Body of pancreas (tissue), 4 donors: ENCODE data around the gene FOXF1. TPM values are rescaled to one million over a fixed set of nuclear protein-coding genes. Genes with fewer than 3 reads are reported as not detected.

Source experiments
- ATAC-seq: fragments of 150-250 bp; one replicate; pipeline ENCODE4 v1.9.1; 2016
- DNase-seq, 4 donors: peaks; one replicate each; pipeline ENCODE4 v3.0.0-alpha.2; 2019
- H3K27ac ChIP-seq, 4 donors: fragments of 200-600 bp; sonication (generic); 1 replicate in 3 of 4; 2 replicates in 1 of 4; pipeline versions ENCODE4 v1.5.1 to v1.6.1; 2016 to 2019; ENCODE audit warnings: mild to moderate bottlenecking in 1 of 4, mixed read lengths in 1 of 4, moderate library complexity in 1 of 4
- H3K27me3 ChIP-seq, 2 donors: fragments of 200-600 bp; sonication (generic); one replicate each; pipeline ENCODE4 v1.6.0; 2016; ENCODE audit warnings: mild to moderate bottlenecking in 1 of 2
- H3K36me3 ChIP-seq, 2 donors: fragments of 200-600 bp; sonication (generic); replicated peaks in 1 of 2; 2 replicates each; pipeline ENCODE4 v1.5.1; 2016; ENCODE audit warnings: low read depth in 2 of 2; ENCODE audit not compliant: insufficient read depth in 1 of 2
- H3K4me1 ChIP-seq: fragments of 200-600 bp; sonication (generic); one replicate; pipeline ENCODE4 v1.6.0; 2016
- H3K4me3 ChIP-seq, 2 donors: fragments of 200-600 bp; sonication (generic); 1 replicate in 1 of 2; 2 replicates in 1 of 2; pipeline ENCODE4 v1.5.1; 2016 to 2019
- H3K9me3 ChIP-seq, 3 donors: fragments of 200-600 bp; sonication (generic); 1 replicate in 2 of 3; 2 replicates in 1 of 3; pipeline ENCODE4 v1.5.1; 2016
- POLR2A ChIP-seq, 3 donors: fragments of 450-650 bp; IDR thresholded peaks; one replicate each; pipeline ENCODE4 v1.6.1; 2016; ENCODE audit warnings: antibody characterized with exemption in 3 of 3, mild to moderate bottlenecking in 2 of 3
- WGBS, 2 donors: methylation state at CpG; one replicate each; pipeline ENCODE4 v1.1.5; 2017; 5-methylcytosine and 5-hydroxymethylcytosine counted together
- intact Hi-C: fragments of 100-400 bp; cut with DNase I; formaldehyde crosslinking; loops from one replicate; pipeline ENCODE4 v1.15.1; 2023
- total RNA-seq, 2 donors: library from RNA; depleted of rRNA; stranded (reverse); fragments of >200 nt; gene quantifications; one replicate each; pipeline ENCODE4 v1.1.0, GENCODE V29; 2016
- TF ChIP-seq, protein P1 (sequence below), 7 experiments: fragments of 450-650 bp in 4 of 7; fragments of 200-600 bp in 3 of 7; sonication (generic) in 3 of 7; IDR thresholded peaks; one replicate each; pipeline ENCODE4 v1.5.1; 2016 to 2019; ENCODE audit warnings: antibody characterized with exemption in 7 of 7

FOXF1 gene
- total RNA-seq, 2 donors from 2014 or later = 0.52 to 7.3 TPM

DNA sequence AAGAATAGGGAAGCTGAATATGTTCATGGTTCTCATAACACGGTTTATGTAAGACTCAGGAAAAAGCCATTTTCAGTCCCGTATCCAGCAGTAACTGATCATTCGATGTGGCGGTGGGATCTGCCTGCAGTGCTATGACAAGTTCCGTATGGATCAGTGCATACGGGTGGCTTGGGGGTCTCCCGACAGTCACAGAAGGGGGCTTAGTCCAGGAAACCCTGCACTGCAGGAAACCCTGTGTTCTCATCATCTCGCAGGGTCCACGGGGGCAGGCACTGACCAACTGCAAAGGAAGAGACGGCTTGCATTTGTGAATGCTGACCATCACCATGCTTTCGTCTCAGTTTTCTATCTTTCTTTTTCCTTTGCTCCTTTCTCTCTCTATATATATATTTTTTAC, 37.0 kb downstream of the FOXF1 start:
- H3K27ac ChIP-seq = no peak overlapping the region
- no peaks in the 10 kb centered on the region for H3K9me3 ChIP-seq
- H3K4me3 ChIP-seq = no peak overlapping the region
- DNase-seq (no peak), ATAC-seq (no peak)
- H3K27me3 ChIP-seq = no peaks in the 10 kb centered on the region
- H3K36me3 ChIP-seq = peaks cover 0 to 20% of the 10 kb centered on the region in 2 donors
- TF ChIP-seq, protein P1, sequence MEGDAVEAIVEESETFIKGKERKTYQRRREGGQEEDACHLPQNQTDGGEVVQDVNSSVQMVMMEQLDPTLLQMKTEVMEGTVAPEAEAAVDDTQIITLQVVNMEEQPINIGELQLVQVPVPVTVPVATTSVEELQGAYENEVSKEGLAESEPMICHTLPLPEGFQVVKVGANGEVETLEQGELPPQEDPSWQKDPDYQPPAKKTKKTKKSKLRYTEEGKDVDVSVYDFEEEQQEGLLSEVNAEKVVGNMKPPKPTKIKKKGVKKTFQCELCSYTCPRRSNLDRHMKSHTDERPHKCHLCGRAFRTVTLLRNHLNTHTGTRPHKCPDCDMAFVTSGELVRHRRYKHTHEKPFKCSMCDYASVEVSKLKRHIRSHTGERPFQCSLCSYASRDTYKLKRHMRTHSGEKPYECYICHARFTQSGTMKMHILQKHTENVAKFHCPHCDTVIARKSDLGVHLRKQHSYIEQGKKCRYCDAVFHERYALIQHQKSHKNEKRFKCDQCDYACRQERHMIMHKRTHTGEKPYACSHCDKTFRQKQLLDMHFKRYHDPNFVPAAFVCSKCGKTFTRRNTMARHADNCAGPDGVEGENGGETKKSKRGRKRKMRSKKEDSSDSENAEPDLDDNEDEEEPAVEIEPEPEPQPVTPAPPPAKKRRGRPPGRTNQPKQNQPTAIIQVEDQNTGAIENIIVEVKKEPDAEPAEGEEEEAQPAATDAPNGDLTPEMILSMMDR (IDR thresholded peaks at IDR 0.05) = no peak
- no peak for TF ChIP-seq POLR2A (IDR thresholded peaks at IDR 0.05)
- intact Hi-C loops = no loop called here
- WGBS, 2 donors = 92 to 95% methylated on average over 11 of the region's 11 CpGs
- no peaks in the 10 kb centered on the region for H3K4me1 ChIP-seq

GRCh38 chr16:86549076-86549892, 39.0 kb downstream of the FOXF1 start:
- TF ChIP-seq POLR2A (IDR thresholded peaks at IDR 0.05) = no peak
- TF ChIP-seq, protein P1 (IDR thresholded peaks at IDR 0.05) = no peak
- no peak for ATAC-seq
- H3K4me1 ChIP-seq = peaks cover 7% of the 10 kb centered on the region
- DNase-seq = no peak
- H3K9me3 ChIP-seq = no peaks in the 10 kb centered on the region
- H3K4me3 ChIP-seq = no peak overlapping the region
- H3K27me3 ChIP-seq = no peaks in the 10 kb centered on the region
- 78 to 80% methylated on average over 6 to 8 of the region's 8 CpGs for WGBS, 2 donors
- H3K27ac ChIP-seq = no peak overlapping the region
- intact Hi-C loops = no loop called here
- peaks cover 0 to 18% of the 10 kb centered on the region in 2 donors for H3K36me3 ChIP-seq

DNA sequence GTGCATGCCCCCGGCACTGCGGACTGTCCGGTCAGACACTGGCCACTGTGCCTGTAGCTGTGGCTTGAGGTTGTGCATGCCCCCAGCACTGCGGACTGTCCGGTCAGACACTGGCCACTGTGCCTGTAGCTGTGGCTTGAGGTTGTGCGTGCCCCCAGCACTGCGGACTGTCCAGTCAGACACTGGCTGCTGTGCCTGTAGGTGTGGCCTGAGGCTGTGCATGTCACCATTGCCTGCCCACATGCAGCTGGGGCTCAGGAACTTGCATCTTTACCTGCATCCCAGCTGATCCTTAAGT, 39.5 kb downstream of the FOXF1 start:
- Histone ChIP-seq H3K27ac (no peak overlapping the region), H3K27me3 (no peaks in the 10 kb centered on the region), H3K36me3 (peaks cover 0 to 18% of the 10 kb centered on the region in 2 donors), H3K4me1 (peaks cover 10% of the 10 kb centered on the region), H3K9me3 (no peaks in the 10 kb centered on the region), H3K4me3 (no peak overlapping the region)
- DNase-seq (no peak), ATAC-seq (no peak)
- TF ChIP-seq POLR2A (IDR thresholded peaks at IDR 0.05) = no peak
- TF ChIP-seq, protein P1 (IDR thresholded peaks at IDR 0.05) = no peak
- 92 to 100% methylated on average over 4 to 7 of the region's 7 CpGs for WGBS, 2 donors
- intact Hi-C loops = no loop called here

DNA sequence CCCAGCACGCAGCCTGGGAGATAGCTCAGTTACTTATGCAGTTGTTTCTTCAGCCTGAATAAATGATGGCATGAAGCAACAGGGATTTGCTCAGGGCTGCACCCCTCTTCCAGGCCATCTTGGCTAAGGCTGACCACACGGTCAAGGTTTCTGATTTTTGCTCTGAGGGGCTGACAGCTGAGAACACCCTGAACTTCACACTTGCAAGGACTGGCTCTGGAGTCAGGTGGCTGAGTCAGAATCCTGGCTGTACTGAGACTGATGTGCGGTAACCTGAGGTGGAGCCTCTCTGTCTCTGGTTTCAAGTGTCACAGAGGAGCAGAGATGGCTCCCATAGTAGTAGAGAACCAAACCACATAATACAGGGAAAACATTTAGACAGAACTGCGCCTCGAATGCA, 40.0 kb downstream of the FOXF1 start:
- no peaks in the 10 kb centered on the region for H3K9me3 ChIP-seq
- H3K4me1 ChIP-seq = peaks cover 10% of the 10 kb centered on the region
- TF ChIP-seq POLR2A (IDR thresholded peaks at IDR 0.05) = no peak
- TF ChIP-seq, protein P1 (IDR thresholded peaks at IDR 0.05) = no peak
- H3K36me3 ChIP-seq = peaks cover 0 to 18% of the 10 kb centered on the region in 2 donors
- no peak overlapping the region for H3K4me3 ChIP-seq
- DNase-seq = no peak
- no peak for ATAC-seq
- intact Hi-C loops = no loop called here
- no peak overlapping the region for H3K27ac ChIP-seq
- WGBS, 2 donors = 89 to 90% methylated on average over 5 of the region's 5 CpGs
- H3K27me3 ChIP-seq = no peaks in the 10 kb centered on the region

DNA sequence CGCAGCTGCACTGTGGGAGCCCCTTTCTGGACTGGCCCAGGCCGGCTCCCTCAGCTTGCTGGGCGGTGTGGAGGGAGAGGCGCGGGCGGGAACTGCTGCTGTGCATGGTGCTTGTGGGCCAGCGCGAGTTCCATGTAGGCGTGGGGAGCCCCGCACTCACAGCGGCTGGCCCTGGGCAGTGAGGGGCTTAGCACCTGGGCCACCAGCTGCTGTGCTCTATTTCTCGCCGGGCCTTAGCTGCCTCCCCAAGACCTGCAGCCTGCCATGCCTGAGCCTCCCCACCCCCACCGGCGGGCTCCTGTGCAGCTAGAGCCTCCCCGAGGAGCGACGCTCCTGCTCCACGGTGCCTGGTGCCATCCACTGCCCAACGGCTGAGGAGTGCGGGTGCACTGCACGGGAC, 43.0 kb downstream of the FOXF1 start:
- TF ChIP-seq POLR2A (IDR thresholded peaks at IDR 0.05) = no peak
- TF ChIP-seq, protein P1 (IDR thresholded peaks at IDR 0.05) = no peak
- intact Hi-C loops = no loop called here
- no peaks in the 10 kb centered on the region for H3K9me3 ChIP-seq
- no peak overlapping the region for H3K4me3 ChIP-seq
- no peak for ATAC-seq
- no peak for DNase-seq
- H3K27ac ChIP-seq = no peak overlapping the region
- H3K36me3 ChIP-seq = peaks cover 0 to 7% of the 10 kb centered on the region in 2 donors
- 94 to 95% methylated on average over 13 to 22 of the region's 22 CpGs for WGBS, 2 donors
- H3K4me1 ChIP-seq = peaks cover 18% of the 10 kb centered on the region
- no peaks in the 10 kb centered on the region for H3K27me3 ChIP-seq
